Keratinocyte (primary cell): Measurements from ENCODE around the gene SRPX.

Source experiments
- CTCF ChIP-seq, 3 experiments: IDR thresholded peaks in 1 of 3; conservative IDR thresholded peaks in 1 of 3; optimal IDR thresholded peaks in 1 of 3; 2 replicates in 2 of 3; 3 replicates in 1 of 3; pipeline versions ENCODE3 to v1.5.1; 2011; ENCODE audit warnings: low read length in 3 of 3, mild to moderate bottlenecking in 3 of 3, moderate library complexity in 2 of 3, control low read depth in 1 of 3, inconsistent platforms in 1 of 3; ENCODE audit not compliant: insufficient read depth in 2 of 3; ENCODE audit errors: extremely low read depth in 1 of 3
- EZH2 ChIP-seq: IDR thresholded peaks from one replicate; pipeline ENCODE4 v1.6.1; 2012; ENCODE audit warnings: inconsistent platforms, mild to moderate bottlenecking, low read length, moderate library complexity

- TF ChIP-seq CTCF (optimal IDR thresholded peaks at IDR 0.05 in 1 of 3, IDR thresholded peaks at IDR 0.05 in 1 of 3, conservative IDR thresholded peaks at IDR 0.05 in 1 of 3; ENCODE audit: extremely low read depth in 1 of 3, insufficient read depth in 2 of 3, low read length in 3 of 3) (no peak), EZH2 (no peak)
These were observed 13.4 kb upstream of the SRPX start for GRCh38 chrX:38233891-38234667.
